Rectal smooth muscle tissue (tissue), 1 donor: Measurements from ENCODE around the gene NTNG1.

Experiments
- H3K27ac ChIP-seq: one replicate; pipeline ENCODE4 v1.7.0; 2013; ENCODE audit warnings: low read depth, low read length, inconsistent platforms
- H3K27me3 ChIP-seq: one replicate; pipeline ENCODE4 v1.7.0; 2013; ENCODE audit warnings: low read length; ENCODE audit not compliant: control insufficient read depth, insufficient read depth
- H3K36me3 ChIP-seq: one replicate; pipeline ENCODE4 v1.7.0; 2013; ENCODE audit warnings: low read length; ENCODE audit not compliant: control insufficient read depth, insufficient read depth
- H3K4me1 ChIP-seq: one replicate; pipeline ENCODE4 v1.7.0; 2013; ENCODE audit warnings: low read length; ENCODE audit not compliant: control insufficient read depth, insufficient read depth
- H3K4me3 ChIP-seq: one replicate; pipeline ENCODE4 v1.7.0; 2013; ENCODE audit warnings: low read length
- H3K9ac ChIP-seq: one replicate; pipeline ENCODE4 v1.7.0; 2013; ENCODE audit warnings: low read length

NTNG1 gene

DNA sequence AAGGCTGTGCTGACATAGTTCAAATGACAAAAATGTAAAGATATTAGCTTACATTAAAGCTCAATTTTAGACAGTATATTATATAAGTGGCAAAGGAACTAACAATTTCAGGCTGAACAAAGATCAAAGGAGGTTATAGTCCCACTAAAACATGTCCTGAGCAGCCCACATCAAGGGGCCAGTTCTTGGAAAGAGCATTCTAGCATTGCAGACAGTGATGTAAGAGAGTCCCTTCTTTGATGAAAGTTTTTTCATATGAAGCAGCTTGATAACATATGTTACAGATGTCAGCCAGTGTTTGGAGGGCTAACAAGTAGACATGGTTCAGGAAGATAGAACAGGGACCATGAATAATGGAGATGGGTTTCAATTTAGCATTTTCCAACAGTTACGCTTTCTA, 301.7 kb downstream of the NTNG1 start:
- H3K36me3 ChIP-seq: no peaks in the 10 kb centered on the region
- no peaks in the 10 kb centered on the region for H3K4me1 ChIP-seq
- H3K4me3 ChIP-seq: no peak overlapping the region
- no peak overlapping the region for H3K9ac ChIP-seq
- no peaks in the 10 kb centered on the region for H3K27me3 ChIP-seq
- no peak overlapping the region for H3K27ac ChIP-seq

DNA sequence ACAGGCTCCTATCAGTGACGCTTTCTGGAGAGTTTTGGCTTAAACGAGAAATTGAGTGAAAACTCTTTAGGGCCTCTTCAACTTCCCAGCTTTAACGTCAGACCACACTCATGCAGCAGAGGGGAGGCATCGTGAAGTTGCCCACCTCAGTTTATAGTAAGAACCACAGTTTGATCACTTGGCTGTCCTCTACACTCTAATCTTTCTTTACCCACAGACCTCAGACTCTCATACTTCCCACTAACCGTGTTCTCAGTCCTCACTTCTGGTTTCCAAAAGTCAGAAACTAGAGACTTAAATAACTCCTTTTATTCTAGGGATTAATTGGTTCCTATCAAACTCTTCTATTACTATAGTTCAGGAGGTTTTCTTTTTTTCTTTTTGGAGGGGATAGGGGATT, 302.2 kb downstream of the NTNG1 start:
- Histone ChIP-seq H3K36me3 (no peaks in the 10 kb centered on the region), H3K4me3 (no peak overlapping the region), H3K4me1 (no peaks in the 10 kb centered on the region), H3K27me3 (no peaks in the 10 kb centered on the region), H3K9ac (no peak overlapping the region), H3K27ac (no peak overlapping the region)

- Histone ChIP-seq H3K27ac (no peak overlapping the region), H3K27me3 (no peaks in the 10 kb centered on the region), H3K36me3 (no peaks in the 10 kb centered on the region), H3K9ac (no peak overlapping the region), H3K4me3 (no peak overlapping the region), H3K4me1 (no peaks in the 10 kb centered on the region)
These were observed 303.0 kb downstream of the NTNG1 start for GRCh38 chr1:107443860-107444259.

GRCh38 chr1:107444302-107444701, 303.5 kb downstream of the NTNG1 start:
- H3K4me3 ChIP-seq: no peak overlapping the region
- no peak overlapping the region for H3K27ac ChIP-seq
- no peaks in the 10 kb centered on the region for H3K36me3 ChIP-seq
- no peaks in the 10 kb centered on the region for H3K4me1 ChIP-seq
- no peak overlapping the region for H3K9ac ChIP-seq
- H3K27me3 ChIP-seq: no peaks in the 10 kb centered on the region

DNA sequence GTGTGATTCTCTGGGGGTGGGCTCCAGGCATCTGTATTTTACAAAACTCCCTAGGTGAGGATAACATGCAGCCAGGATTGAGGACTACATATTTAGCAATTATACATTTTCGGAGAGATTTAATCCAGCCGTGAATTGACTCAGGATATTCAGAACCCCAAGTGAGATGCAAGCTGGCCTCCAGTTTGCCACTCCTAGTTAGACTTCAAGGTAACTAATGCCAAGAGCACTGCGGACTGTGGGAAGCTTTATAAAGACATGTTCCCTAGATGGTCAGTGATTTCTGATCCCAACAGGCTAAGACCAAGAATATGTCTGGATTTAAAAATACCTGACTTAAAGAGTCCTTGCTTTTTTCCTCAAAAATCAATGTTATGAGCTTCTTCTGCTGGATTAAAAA, 308.5 kb downstream of the NTNG1 start:
- Histone ChIP-seq H3K4me3 (no peak overlapping the region), H3K36me3 (no peaks in the 10 kb centered on the region), H3K9ac (no peak overlapping the region), H3K27ac (no peak overlapping the region), H3K4me1 (no peaks in the 10 kb centered on the region), H3K27me3 (no peaks in the 10 kb centered on the region)

DNA sequence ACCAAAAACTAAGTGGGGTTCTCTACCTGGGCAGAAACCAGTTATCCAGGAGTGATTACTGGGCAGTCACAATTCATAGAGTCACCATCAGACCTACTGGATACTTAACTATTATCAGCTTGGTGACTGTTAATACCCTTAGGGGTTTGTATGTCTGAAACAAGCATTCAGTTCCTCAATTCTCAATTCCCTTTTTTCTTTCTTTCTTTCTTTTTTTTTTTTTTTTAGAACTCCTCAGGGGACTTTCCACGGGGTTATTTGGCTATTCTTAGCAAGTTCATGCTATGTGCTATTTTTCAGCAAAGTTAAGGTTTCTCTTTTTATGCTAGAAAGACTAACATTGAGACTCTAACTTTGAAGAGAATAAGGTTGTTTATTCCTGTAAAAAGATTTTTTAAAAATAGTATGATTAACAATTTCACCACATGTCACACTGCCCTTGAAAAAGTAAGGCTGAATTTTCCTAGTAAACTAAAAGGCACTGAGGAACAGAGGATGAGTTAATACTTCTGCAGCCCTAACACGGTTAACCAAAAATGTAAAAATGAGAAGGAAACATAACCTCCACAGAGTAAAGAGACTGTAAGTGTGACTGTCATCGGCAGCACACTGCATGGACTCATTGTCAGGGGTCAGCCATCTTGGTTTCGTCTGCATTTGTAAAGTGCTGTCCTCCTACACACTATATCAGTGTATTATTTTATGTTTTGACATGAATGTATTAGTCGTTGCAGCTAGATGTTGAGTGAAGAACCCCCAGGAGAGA, 310.2 kb downstream of the NTNG1 start:
- H3K36me3 ChIP-seq: no peaks in the 10 kb centered on the region
- no peak overlapping the region for H3K4me3 ChIP-seq
- no peaks in the 10 kb centered on the region for H3K4me1 ChIP-seq
- H3K9ac ChIP-seq: no peak overlapping the region
- H3K27ac ChIP-seq: no peak overlapping the region
- no peaks in the 10 kb centered on the region for H3K27me3 ChIP-seq

DNA sequence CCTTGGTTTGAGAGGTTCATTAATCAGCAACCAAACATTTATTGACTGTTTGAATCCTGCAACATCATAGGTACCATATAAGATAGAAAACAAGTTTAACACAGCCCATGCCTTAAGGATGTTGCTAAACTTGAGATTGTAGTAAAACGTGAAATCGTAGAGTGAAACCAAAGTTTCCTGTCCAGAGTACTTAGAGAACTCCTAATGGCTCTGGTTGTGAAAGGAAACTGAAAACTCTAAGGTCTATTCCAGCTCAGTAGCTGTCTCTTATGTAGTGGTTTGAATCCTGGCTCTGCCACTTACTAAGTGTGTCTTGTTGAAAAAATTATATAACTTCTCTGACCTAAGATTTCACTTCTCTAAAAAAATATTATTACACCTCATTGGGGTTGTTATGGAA, 310.9 kb downstream of the NTNG1 start:
- Histone ChIP-seq H3K9ac (no peak overlapping the region), H3K4me3 (no peak overlapping the region), H3K36me3 (no peaks in the 10 kb centered on the region), H3K4me1 (no peaks in the 10 kb centered on the region), H3K27me3 (no peaks in the 10 kb centered on the region), H3K27ac (no peak overlapping the region)

GRCh38 chr1:107454791-107455190, 314.0 kb downstream of the NTNG1 start:
- no peak overlapping the region for H3K9ac ChIP-seq
- no peak overlapping the region for H3K4me3 ChIP-seq
- H3K27me3 ChIP-seq: no peaks in the 10 kb centered on the region
- H3K27ac ChIP-seq: no peak overlapping the region
- no peaks in the 10 kb centered on the region for H3K36me3 ChIP-seq
- H3K4me1 ChIP-seq: no peaks in the 10 kb centered on the region

DNA sequence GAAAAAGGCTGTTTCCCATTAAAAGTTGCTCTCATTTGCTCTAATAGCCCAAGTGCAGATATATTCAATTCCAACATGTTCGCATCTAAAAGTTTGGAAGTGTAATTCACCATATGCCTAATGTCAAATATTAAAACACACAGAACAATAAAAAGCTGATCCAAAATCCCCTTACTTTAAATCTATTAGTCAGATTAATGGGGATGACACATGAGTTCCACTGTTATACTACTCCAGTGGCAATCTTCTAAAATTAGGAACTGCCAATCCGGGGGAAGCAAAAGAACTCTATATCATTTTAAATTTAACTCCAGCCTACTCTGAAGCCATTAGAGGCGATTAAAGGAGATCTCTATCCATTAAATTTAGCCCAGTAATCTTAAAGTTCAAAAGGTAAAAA, 317.1 kb downstream of the NTNG1 start:
- Histone ChIP-seq H3K27me3 (no peaks in the 10 kb centered on the region), H3K36me3 (no peaks in the 10 kb centered on the region), H3K9ac (no peak overlapping the region), H3K4me1 (no peaks in the 10 kb centered on the region), H3K27ac (no peak overlapping the region), H3K4me3 (no peak overlapping the region)

- no peaks in the 10 kb centered on the region for H3K27me3 ChIP-seq
- no peak overlapping the region for H3K27ac ChIP-seq
- H3K36me3 ChIP-seq: no peaks in the 10 kb centered on the region
- H3K4me3 ChIP-seq: no peak overlapping the region
- H3K4me1 ChIP-seq: no peaks in the 10 kb centered on the region
- H3K9ac ChIP-seq: no peak overlapping the region
These were observed 318.5 kb downstream of the NTNG1 start for GRCh38 chr1:107459204-107459904.

GRCh38 chr1:107460035-107460434, 319.2 kb downstream of the NTNG1 start:
- H3K27ac ChIP-seq: no peak overlapping the region
- no peak overlapping the region for H3K4me3 ChIP-seq
- H3K9ac ChIP-seq: no peak overlapping the region
- no peaks in the 10 kb centered on the region for H3K36me3 ChIP-seq
- H3K27me3 ChIP-seq: no peaks in the 10 kb centered on the region
- no peaks in the 10 kb centered on the region for H3K4me1 ChIP-seq

DNA sequence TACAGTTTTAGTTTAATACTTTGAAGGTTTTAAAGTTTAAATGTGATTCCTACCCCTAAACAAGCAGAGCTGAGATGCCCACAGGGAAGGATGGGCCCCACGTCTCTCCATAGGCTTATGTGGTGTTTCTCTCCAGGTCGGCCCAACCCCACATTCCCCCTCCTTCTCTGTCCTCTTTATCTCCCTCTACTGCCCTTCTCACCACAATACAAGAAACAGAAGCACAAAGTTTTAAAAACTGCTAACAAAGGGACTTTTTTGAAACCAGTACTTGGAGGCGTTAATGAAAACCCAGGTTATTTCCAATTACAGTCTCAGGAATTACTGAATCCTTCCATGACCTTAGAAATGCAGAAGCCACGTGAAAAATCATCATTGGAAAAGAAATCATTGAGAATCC, 324.0 kb downstream of the NTNG1 start:
- H3K27me3 ChIP-seq: no peaks in the 10 kb centered on the region
- H3K4me1 ChIP-seq: no peaks in the 10 kb centered on the region
- no peaks in the 10 kb centered on the region for H3K36me3 ChIP-seq
- H3K9ac ChIP-seq: no peak overlapping the region
- no peak overlapping the region for H3K4me3 ChIP-seq
- H3K27ac ChIP-seq: no peak overlapping the region

GRCh38 chr1:107467286-107467685, 326.4 kb downstream of the NTNG1 start:
- Histone ChIP-seq H3K4me3 (no peak overlapping the region), H3K27ac (no peak overlapping the region), H3K9ac (no peak overlapping the region), H3K4me1 (no peaks in the 10 kb centered on the region), H3K27me3 (no peaks in the 10 kb centered on the region), H3K36me3 (no peaks in the 10 kb centered on the region)
